Left ventricle myocardium superior (tissue), 1 donor: ENCODE results near the gene ZFYVE28. TPM values are rescaled to one million over a fixed set of nuclear protein-coding genes. Genes with fewer than 3 reads are reported as not detected.

Source experiments
- ATAC-seq: fragments of 200-7000 bp; cut with Tn5 transposase; one replicate; pipeline ENCODE4 v1.9.1; 2020; ENCODE audit warnings: mild to moderate bottlenecking, moderate library complexity
- DNase-seq: peaks from one replicate; pipeline ENCODE4 v3.0.0-alpha.2; 2020
- intact Hi-C: fragments of 100-400 bp; cut with micrococcal nuclease; formaldehyde crosslinking; loops from one replicate; pipeline ENCODE4 v1.11.0; 2022
- total RNA-seq: library from RNA; stranded (reverse); fragmentation: NEBNext Ultra II Directional; extraction: Animal tissue kit (Norgen Biotek cat#: 25700); gene quantifications from one replicate; pipeline ENCODE4 v1.2.1, GENCODE V29; 2021
- donor health status: DM: no; HTN: yes; CAD: no; lungs with severe emphysema.

The ZFYVE28 gene
- total RNA-seq, 1 donor from 2014 or later: 5.6 TPM

- no peak for DNase-seq
- ATAC-seq: no peak
- intact Hi-C loops: loop anchor here (10.0 kb wide), 1 partner anchor 525 kb away; no protein-coding TSS in a partner anchor
Observed at GRCh38 chr4:2449511-2450392, 31.3 kb upstream of the ZFYVE28 start.

DNA sequence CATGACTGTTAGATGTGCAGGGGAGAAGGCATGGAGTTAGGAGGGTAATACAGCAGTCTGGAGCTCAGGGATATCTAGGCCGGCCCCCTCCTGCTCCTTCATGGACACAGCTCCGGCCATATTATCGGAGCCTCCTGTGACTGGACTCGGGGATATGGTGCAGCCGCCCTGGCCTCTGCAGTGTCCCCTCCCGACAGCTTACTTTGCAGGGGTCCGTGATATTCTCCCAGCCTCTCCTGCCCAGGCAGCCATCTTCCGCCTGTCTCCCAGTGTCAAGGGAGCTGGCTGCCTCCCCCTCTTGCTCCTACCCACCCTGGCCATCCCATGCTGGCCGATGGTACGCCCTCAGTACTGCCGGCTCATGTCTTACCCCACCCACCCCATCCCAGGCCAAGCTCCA is 30.6 kb upstream of the ZFYVE28 start:
- intact Hi-C loops: no loop called here
- no peak for ATAC-seq
- no peak for DNase-seq

GRCh38 chr4:2448589-2448988 is 30.1 kb upstream of the ZFYVE28 start:
- ATAC-seq (no peak), DNase-seq (no peak)
- intact Hi-C loops: no loop called here

- intact Hi-C loops: no loop called here
- DNase-seq: no peak
- no peak for ATAC-seq
Observed at GRCh38 chr4:2446656-2447564, 28.5 kb upstream of the ZFYVE28 start.

DNA sequence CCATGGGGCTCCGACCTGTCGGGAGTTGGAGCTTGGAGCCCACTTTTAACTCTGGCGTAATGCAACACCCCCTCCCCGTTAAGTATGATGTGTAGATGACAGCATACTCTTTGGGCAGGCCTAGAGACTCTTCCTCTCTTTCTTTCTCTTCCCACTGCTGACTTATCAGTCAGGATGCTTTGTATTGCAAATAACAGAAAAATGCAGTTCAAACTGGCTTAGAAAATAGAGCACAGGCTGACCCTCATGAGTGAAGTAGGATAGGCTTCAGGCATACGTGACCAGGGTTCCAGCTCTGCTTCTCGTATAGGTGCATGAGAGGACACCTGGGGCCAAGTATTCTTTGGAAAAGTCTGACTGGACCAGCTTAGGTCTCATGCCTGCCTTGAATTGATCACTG is 27.1 kb upstream of the ZFYVE28 start:
- intact Hi-C loops: no loop called here
- no peak for DNase-seq
- no peak for ATAC-seq

DNA sequence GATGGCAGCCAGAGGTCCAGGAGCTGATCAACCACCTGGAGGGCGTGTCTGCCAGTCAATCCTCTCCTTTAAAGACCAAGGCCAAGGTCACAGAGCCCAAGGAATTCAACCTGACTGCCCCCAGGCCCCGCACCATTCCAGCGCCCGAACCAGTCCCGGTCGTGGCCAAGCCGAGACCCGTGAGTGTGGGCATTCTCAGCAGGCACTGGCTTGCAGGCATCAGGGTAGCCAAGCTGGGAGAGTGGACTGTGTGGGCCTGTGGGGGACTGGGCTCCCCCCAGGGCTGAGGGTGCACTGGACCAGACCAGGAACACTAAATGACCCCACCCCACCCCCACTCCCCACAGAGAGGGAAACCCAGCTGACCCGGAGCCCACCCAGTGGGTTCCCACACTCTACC is 26.7 kb upstream of the ZFYVE28 start:
- intact Hi-C loops: no loop called here
- no peak for ATAC-seq
- no peak for DNase-seq

DNA sequence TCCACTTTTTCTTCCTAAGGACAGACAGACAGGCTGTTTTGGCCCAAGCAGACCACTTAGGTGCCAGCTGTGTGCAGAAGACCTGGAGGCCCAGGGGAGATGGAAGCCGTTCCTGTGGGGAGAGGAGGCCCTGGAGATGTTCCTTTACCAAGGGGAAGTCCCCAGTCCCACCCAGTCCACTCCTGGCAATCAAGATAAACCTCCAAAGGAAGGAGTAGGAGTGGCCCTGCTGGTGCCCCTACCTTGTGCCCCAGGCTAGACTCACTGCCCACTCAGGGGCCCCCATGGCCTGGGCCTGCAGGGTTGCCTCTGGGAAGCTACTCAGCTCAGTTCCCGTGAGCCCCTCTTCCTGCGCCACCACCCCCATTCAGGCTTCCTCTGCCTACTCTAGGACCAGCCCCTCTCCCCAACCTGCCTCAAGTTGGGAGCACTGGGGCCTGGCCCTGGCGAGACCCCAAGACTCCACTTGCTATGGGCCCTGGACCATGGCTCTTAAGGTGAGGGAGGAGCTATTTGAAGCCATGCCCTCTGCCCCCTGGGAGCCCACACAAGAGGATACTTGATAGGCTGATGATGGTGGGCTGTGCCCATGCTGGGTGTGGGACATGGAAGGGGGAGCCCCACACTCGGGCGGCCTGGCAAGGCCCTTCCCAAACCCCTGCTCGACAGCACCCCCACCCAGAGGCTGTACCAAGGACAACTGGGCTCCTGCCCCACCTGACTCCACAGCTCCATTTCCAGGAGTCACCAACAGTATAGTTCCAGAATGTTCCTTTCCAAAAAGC is 25.7 kb upstream of the ZFYVE28 start:
- intact Hi-C loops: no loop called here
- DNase-seq: no peak
- no peak for ATAC-seq

DNA sequence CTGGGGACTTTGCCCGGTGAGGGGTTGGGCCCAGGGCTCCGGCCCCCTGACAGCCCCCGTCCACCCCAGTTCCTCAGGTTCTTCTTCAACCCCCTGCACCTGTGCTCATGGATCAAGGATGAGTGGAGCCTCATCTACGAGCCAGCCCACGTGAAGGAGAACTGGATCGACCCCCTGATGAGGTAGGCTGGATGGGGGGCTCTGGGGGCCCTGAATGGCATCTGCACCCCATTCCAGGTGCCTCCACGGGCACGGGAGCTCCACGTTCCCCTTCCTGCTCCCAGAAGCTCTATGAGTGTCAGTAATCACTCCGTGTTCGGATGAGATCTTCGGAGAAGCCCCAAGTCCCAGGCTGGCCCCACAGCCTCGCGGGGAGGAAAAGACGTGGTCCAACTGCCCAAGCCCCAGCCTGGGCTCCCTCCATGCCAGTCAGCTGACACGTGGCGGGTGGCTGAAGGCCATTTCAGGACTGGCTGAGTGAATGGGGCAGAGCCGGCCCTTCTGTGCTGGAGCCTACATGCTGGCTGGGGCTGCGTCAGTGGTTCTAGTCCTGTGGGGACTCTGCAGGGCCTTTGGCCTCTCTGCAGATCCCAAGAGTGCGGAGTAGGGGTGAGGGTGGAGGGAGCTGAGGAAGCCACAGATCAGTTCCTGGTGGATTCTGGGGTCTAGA is 24.8 kb upstream of the ZFYVE28 start:
- DNase-seq: no peak
- intact Hi-C loops: no loop called here
- no peak for ATAC-seq

DNA sequence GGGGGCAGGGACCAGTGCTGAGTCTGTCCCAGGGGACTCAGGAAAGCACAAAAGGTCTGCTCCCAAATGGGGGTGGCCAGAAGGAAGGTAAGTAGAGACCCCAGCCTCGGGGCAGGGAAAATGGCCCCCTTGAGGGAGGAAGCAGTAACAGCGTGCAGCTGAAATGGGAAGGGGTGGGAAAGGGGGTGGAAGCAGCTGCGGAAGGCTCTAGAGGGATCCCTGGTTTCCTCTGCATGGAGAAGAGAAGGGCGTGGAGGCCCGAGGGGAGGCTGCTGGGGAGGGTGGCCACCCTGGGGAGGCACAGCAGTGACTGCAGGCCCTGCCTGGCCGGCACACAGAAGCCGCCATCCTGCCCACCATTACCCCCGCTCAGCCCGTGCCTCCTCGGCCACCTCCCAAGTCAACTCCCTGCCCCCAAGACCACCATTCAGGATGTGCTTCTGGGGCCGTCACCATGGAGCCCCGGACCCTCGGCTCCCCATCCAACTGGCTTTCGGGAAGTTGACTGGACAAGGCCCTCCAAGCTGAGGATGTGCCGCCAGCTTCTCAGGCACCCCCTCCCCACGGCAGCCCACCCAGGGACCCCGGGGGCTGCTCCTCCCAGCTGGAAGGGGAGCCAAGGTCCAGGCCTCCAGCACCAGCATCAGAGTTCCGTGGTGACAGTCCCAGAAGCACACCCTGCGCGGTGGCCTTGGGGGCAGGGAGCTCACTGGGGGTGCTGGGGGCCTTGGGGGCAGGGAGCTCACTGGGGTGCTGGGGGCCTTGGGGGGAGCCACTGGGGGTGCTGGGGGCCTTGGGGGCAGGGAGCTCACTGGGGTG is 23.9 kb upstream of the ZFYVE28 start:
- DNase-seq (no peak), ATAC-seq (no peak)
- intact Hi-C loops: no loop called here

- intact Hi-C loops: no loop called here
- peak; percentile 83 for ATAC-seq
- DNase-seq: peak; percentile 71
Observed at GRCh38 chr4:2441393-2442174, 23.1 kb upstream of the ZFYVE28 start.

DNA sequence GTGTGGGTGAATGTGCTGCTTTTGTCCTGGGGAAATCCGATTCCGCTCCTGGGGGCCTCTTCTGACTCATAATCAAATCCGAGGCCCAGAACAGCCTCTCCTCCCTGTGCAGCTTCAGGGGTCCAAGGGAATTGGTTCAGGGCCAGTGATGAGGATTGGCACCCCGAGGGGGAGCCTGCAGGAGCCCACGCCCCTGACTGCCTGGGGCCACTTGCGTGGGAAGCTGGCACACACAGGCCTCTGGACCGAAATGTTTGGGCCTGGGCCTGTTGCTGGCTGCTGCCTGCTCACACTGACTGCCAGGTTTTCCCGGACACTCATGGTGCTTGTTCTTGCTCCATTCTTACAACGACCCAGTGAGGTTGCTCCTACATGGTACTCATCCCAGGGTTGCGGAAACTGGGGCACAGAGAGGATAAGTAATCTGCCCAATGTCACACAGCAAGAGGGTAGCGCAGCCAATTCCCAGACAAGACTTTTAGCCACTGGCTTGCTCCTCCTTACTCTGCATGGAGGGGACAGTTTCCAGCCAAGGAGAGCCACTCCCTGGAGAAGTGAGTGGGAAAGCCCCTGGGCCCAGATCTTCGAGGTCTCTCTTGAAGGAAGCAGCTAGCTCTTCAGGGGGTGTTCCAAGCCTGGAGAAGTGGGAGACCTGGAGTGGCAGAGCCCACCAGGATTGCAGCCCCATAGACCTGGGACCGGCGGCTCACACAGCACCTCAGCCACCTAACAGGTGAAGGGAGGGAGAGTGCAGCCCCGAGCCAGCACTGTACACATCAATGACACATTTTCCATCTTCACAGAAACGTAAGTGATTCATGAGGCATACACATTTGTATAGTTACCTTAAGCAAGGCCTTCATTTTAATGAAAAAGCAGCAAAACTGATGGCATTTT is 20.6 kb upstream of the ZFYVE28 start:
- intact Hi-C loops: no loop called here
- ATAC-seq: no peak
- DNase-seq: no peak

DNA sequence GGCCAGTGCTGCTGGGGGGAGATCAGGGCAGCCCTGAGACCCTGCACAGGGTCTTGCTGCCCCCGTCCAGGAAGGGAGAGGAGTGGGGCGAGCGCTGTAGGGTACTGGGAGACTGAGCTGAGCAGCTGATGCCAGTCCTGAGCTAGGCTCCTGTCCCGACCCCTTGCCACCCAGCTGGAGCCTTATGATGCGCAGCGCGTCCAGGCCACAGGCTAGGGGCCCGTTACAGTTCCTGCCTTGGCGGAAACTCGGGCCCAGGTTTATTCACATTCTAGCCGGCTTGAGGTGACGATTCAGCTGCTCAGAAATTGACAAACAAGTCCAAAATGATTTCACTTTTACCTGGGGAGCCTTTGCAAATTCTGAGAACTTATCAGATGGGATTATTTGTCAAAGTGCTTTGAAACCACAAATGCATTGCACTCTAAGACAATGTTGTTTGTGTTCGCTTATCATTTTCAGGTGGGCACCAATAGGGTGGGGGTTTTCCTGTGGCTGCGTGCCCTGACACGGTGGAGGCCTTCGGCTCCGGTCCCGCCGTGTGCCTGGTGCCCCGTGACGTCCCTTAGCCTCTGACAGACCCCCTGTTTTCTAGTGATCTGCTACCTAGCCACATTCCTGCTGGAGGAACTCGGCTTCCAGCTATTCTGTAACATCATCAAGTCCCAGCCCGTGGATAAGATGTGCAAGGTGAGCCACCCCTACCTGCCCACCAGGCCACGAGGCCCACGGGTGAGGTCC is 19.2 kb upstream of the ZFYVE28 start:
- no peak for ATAC-seq
- intact Hi-C loops: no loop called here
- DNase-seq: no peak

- no peak for DNase-seq
- ATAC-seq: no peak
- intact Hi-C loops: no loop called here
Observed at GRCh38 chr4:2436761-2437474, 18.5 kb upstream of the ZFYVE28 start.

GRCh38 chr4:2436301-2436700 is 17.9 kb upstream of the ZFYVE28 start:
- DNase-seq: peak; percentile 24
- intact Hi-C loops: no loop called here
- peak; percentile 52 for ATAC-seq

DNA sequence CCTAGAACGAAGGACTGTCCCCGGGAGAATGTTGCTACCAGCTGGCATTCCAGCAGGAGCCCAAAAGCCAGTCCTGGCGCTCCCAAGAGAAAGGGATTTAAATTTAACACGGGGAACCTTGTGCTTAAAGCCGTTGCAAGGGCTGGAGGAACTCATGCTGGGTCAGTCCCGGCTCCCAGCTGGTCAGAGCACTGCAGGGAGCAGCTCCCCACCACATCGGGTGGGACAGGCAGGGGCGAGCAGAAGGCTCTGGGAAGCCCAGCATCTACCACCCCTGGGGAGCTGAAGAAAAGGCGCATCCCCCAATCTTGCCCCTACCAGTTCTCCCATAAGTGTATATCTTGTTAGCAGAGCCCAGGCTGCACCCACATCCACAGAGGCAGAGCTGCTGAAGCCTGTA is 16.0 kb upstream of the ZFYVE28 start:
- DNase-seq (no peak), ATAC-seq (no peak)
- intact Hi-C loops: no loop called here
